ENCODE results near the gene SEC23A. TPM values are rescaled to one million over a fixed set of nuclear protein-coding genes. Genes with fewer than 3 reads are reported as not detected.
A peak's percentile ranks its signal among the peaks of the same experiment; 100 is the strongest.

SEC23A gene
- total and polyA plus RNA-seq, 2 of the 13 experiments (the other 11 are each of a cell fraction or from before 2014, with no cell fraction given): 403 to 887 TPM

- TF ChIP-seq ZNF770 (CRISPR knock-in tag; IDR thresholded peaks at IDR 0.05): no peak
- no peak for TF ChIP-seq ZNF546 (CRISPR knock-in tag; conservative IDR thresholded peaks at IDR 0.05)
- TF ChIP-seq ZNF276 (CRISPR knock-in tag; IDR thresholded peaks at IDR 0.05; ENCODE audit: low read depth): no peak
- no peak for TF ChIP-seq ZMAT5 (CRISPR knock-in tag; IDR thresholded peaks at IDR 0.05; ENCODE audit: borderline replicate concordance, low read depth)
- no peak for TF ChIP-seq SNAI1 (CRISPR knock-in tag; IDR thresholded peaks at IDR 0.05; ENCODE audit: borderline replicate concordance)
- no peak for TF ChIP-seq TFAP4 (IDR thresholded peaks at IDR 0.05; ENCODE audit: borderline replicate concordance, low read depth)
- TF ChIP-seq ATF7-NPFF (CRISPR knock-in tag; IDR thresholded peaks at IDR 0.05; ENCODE audit: low read depth): no peak
- no peak for TF ChIP-seq CBX2 (IDR thresholded peaks at IDR 0.05; ENCODE audit: low read depth, low read length)
- no peak for TF ChIP-seq CBX2 (CRISPR knock-in tag; IDR thresholded peaks at IDR 0.05; ENCODE audit: low read depth)
- peak; percentile 88 for TF ChIP-seq CTCF (CRISPR knock-in tag; IDR thresholded peaks at IDR 0.05)
- no peak for TF ChIP-seq IKZF4 (CRISPR knock-in tag; IDR thresholded peaks at IDR 0.05; ENCODE audit: borderline replicate concordance, low read depth, not compliant biosample characterization)
- peak; percentile 48; the same call in 1 of the 2 replicates for TF ChIP-seq KAT8 (CRISPR knock-in tag; IDR thresholded peaks at IDR 0.05)
- no peak for TF ChIP-seq GATAD1 (CRISPR knock-in tag; IDR thresholded peaks at IDR 0.05)
- no peak for TF ChIP-seq SIN3A (IDR thresholded peaks at IDR 0.05; ENCODE audit: borderline replicate concordance, low read depth, low read length)
- TF ChIP-seq ZMYM2 (CRISPR knock-in tag; IDR thresholded peaks at IDR 0.05): no peak
- TF ChIP-seq NFIC (IDR thresholded peaks at IDR 0.05; ENCODE audit: low read length): no peak
- TF ChIP-seq DNMT1 (CRISPR knock-in tag; IDR thresholded peaks at IDR 0.05): no peak
- TF ChIP-seq ZNF83 (CRISPR knock-in tag; IDR thresholded peaks at IDR 0.05; ENCODE audit: borderline replicate concordance): no peak
- TF ChIP-seq MTF1 (CRISPR knock-in tag; IDR thresholded peaks at IDR 0.05): no peak
- TF ChIP-seq RXRA (CRISPR knock-in tag; IDR thresholded peaks at IDR 0.05): no peak
- peak; percentile 60; the same call in 1 of the 2 replicates for TF ChIP-seq ZNF816 (CRISPR knock-in tag; IDR thresholded peaks at IDR 0.05; ENCODE audit: borderline replicate concordance)
- no peak for TF ChIP-seq ZNF451 (CRISPR knock-in tag; IDR thresholded peaks at IDR 0.05)
- no peak for TF ChIP-seq CC2D1A (CRISPR knock-in tag; IDR thresholded peaks at IDR 0.05)
- no peak for TF ChIP-seq ZNF619 (CRISPR knock-in tag; IDR thresholded peaks at IDR 0.05)
Observed at GRCh38 chr14:39015360-39015961, 87.6 kb downstream of the SEC23A start (continued).
